ENCODE results near the gene PMVK.

DNA sequence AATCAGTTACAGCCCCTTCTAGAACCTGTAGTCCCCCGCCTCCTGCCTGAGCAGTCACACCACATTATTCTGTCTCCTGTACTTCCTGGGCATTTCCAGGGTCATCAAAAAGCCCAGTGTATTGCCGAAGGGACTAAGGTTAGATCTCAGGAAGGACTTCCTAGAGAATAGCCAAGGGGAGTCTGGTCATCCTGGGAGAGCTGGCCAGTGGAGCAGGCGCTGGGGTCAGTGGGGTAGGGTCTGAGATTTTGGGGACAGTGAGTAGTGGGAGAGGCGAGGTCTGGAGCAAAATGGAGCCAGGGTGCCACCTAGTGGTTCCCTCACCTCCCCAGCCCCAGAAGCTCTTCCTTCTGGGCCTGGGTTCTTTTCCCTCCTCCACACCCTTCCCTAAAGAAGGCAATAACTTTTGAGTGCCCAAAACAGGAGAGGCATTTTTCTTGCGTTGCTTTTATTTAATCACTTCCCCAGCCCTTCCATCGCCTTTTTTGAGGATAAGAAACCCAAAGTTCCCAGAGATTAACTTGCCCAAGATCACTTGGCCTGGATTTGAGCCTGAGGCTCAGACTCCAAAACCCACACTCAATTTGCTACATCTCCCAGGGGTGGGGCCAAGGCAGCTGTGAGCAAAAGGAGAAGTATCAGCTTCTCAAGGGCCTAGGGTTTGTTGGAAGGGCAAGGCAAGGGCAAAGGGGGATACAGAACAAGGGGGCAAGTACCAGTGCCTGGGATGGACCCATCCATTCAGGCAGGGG, 7.3 kb upstream of the PMVK start:
- TF ChIP-seq, protein P1, sequence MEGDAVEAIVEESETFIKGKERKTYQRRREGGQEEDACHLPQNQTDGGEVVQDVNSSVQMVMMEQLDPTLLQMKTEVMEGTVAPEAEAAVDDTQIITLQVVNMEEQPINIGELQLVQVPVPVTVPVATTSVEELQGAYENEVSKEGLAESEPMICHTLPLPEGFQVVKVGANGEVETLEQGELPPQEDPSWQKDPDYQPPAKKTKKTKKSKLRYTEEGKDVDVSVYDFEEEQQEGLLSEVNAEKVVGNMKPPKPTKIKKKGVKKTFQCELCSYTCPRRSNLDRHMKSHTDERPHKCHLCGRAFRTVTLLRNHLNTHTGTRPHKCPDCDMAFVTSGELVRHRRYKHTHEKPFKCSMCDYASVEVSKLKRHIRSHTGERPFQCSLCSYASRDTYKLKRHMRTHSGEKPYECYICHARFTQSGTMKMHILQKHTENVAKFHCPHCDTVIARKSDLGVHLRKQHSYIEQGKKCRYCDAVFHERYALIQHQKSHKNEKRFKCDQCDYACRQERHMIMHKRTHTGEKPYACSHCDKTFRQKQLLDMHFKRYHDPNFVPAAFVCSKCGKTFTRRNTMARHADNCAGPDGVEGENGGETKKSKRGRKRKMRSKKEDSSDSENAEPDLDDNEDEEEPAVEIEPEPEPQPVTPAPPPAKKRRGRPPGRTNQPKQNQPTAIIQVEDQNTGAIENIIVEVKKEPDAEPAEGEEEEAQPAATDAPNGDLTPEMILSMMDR (IDR thresholded peaks at IDR 0.05): peak in 2 of 3 donors; percentile 47 to 62
- no peak for TF ChIP-seq POLR2AphosphoS5 (IDR thresholded peaks at IDR 0.05)

Data from breast epithelium (tissue), 3 donors.